Mesenchymal stem cell (in vitro differentiated cells and primary cell): ENCODE results near the gene GATB.

Experiments used
- DNase-seq: peaks from one replicate; pipeline ENCODE4 v3.0.0-alpha.2; 2013
- H2AFZ ChIP-seq: one replicate; pipeline ENCODE4 v1.6.1; 2013; ENCODE audit warnings: low read depth, mild to moderate bottlenecking, control low read depth, inconsistent platforms, low read length, moderate library complexity
- H2AK5ac ChIP-seq: 2 replicates; pipeline ENCODE4 v1.6.1; 2013; ENCODE audit warnings: low read length, moderate library complexity, mild to moderate bottlenecking, inconsistent platforms; ENCODE audit not compliant: severe bottlenecking
- H2BK120ac ChIP-seq: one replicate; pipeline ENCODE4 v1.6.1; 2013; ENCODE audit warnings: low read depth, mild to moderate bottlenecking, inconsistent platforms, low read length, moderate library complexity
- H2BK12ac ChIP-seq, 2 experiments: one replicate each; pipeline ENCODE4 v1.6.1; 2013; ENCODE audit warnings: inconsistent platforms in 2 of 2, low read length in 2 of 2, mild to moderate bottlenecking in 2 of 2, moderate library complexity in 2 of 2, control low read depth in 1 of 2
- H2BK15ac ChIP-seq: one replicate; pipeline ENCODE4 v1.6.1; 2013; ENCODE audit warnings: mild to moderate bottlenecking, low read depth, inconsistent platforms; ENCODE audit not compliant: poor library complexity, severe bottlenecking
- H2BK5ac ChIP-seq: 2 replicates; pipeline ENCODE4 v1.6.1; 2013; ENCODE audit warnings: low read depth, mild to moderate bottlenecking, low read length, control low read depth, inconsistent platforms; ENCODE audit not compliant: poor library complexity, severe bottlenecking
- H3K14ac ChIP-seq, 2 experiments: one replicate each; pipeline ENCODE4 v1.6.1; 2013; ENCODE audit warnings: inconsistent platforms in 2 of 2, low read length in 2 of 2, control low read depth in 1 of 2, mild to moderate bottlenecking in 1 of 2, moderate library complexity in 1 of 2
- H3K18ac ChIP-seq, 2 experiments: one replicate each; pipeline ENCODE4 v1.6.1; 2013; ENCODE audit warnings: inconsistent platforms in 2 of 2, low read length in 2 of 2, control low read depth in 1 of 2, low read depth in 1 of 2, mild to moderate bottlenecking in 1 of 2
- H3K23ac ChIP-seq, 2 experiments: one replicate each; pipeline ENCODE4 v1.6.1; 2013; ENCODE audit warnings: inconsistent platforms in 2 of 2, low read length in 2 of 2, mild to moderate bottlenecking in 2 of 2, moderate library complexity in 2 of 2, control low read depth in 1 of 2
- H3K27ac ChIP-seq: 2 replicates; pipeline ENCODE4 v1.5.1; 2013; ENCODE audit warnings: mild to moderate bottlenecking, moderate library complexity, low read length, control low read depth, inconsistent platforms; ENCODE audit not compliant: poor library complexity, severe bottlenecking
- H3K27me3 ChIP-seq, 2 experiments: 2 replicates each; pipeline versions ENCODE4 v1.6.1 to v1.7.0; 2013; ENCODE audit warnings: low read length in 2 of 2, mild to moderate bottlenecking in 2 of 2, moderate library complexity in 2 of 2, control low read depth in 1 of 2, inconsistent platforms in 1 of 2; ENCODE audit not compliant: control insufficient read depth in 1 of 2, insufficient read depth in 1 of 2
- H3K36me3 ChIP-seq, 2 experiments: 2 replicates each; pipeline versions ENCODE4 v1.6.1 to v1.7.0; 2013; ENCODE audit warnings: low read length in 2 of 2, control low read depth in 1 of 2, inconsistent platforms in 1 of 2, low read depth in 1 of 2, mild to moderate bottlenecking in 1 of 2; ENCODE audit not compliant: insufficient read depth in 2 of 2, control insufficient read depth in 1 of 2
- H3K4ac ChIP-seq, 2 experiments: one replicate each; pipeline ENCODE4 v1.6.1; 2013; ENCODE audit warnings: inconsistent platforms in 2 of 2, low read length in 2 of 2, mild to moderate bottlenecking in 2 of 2, moderate library complexity in 2 of 2, control low read depth in 1 of 2, low read depth in 1 of 2
- H3K4me1 ChIP-seq: 2 replicates; pipeline ENCODE4 v1.6.1; 2013; ENCODE audit warnings: low read depth, low read length, control low read depth; ENCODE audit not compliant: control insufficient read depth, insufficient read depth
- H3K4me2 ChIP-seq: 2 replicates; pipeline ENCODE4 v1.6.1; 2013; ENCODE audit warnings: low read length, mild to moderate bottlenecking, inconsistent platforms; ENCODE audit not compliant: poor library complexity, severe bottlenecking
- H3K4me3 ChIP-seq, 2 experiments: 2 replicates each; pipeline versions ENCODE4 v1.5.1 to v1.7.0; 2013; ENCODE audit warnings: low read length in 2 of 2, mild to moderate bottlenecking in 2 of 2, control low read depth in 1 of 2, low read depth in 1 of 2; ENCODE audit not compliant: insufficient read depth in 1 of 2
- H3K79me1 ChIP-seq: replicated peaks from 2 replicates; pipeline ENCODE4 v1.6.1; 2013; ENCODE audit warnings: mild to moderate bottlenecking, control low read depth, low read length, inconsistent platforms; ENCODE audit not compliant: poor library complexity, severe bottlenecking
- H3K9ac ChIP-seq: 2 replicates; pipeline ENCODE4 v1.7.0; 2013; ENCODE audit warnings: mild to moderate bottlenecking, low read length, moderate library complexity
- H3K9me3 ChIP-seq: 2 replicates; pipeline ENCODE4 v1.7.0; 2013; ENCODE audit warnings: mild to moderate bottlenecking, low read length; ENCODE audit not compliant: control insufficient read depth
- H4K8ac ChIP-seq: one replicate; pipeline ENCODE4 v1.6.1; 2013; ENCODE audit warnings: inconsistent platforms, mild to moderate bottlenecking, low read length, moderate library complexity
- H4K91ac ChIP-seq: one replicate; pipeline ENCODE4 v1.6.1; 2013; ENCODE audit warnings: mild to moderate bottlenecking, low read length, inconsistent platforms
- WGBS: methylation state at CpG from one replicate; pipeline ENCODE4 v1.1.7; 2013; ENCODE audit warnings: mixed read lengths; 5-methylcytosine and 5-hydroxymethylcytosine counted together

The GATB gene

GRCh38 chr4:151652841-151653547, 107.8 kb downstream of the GATB start:
- no peak overlapping the region for H2BK120ac ChIP-seq
- WGBS: 100% methylated on average over 2 of the region's 3 CpGs
- no peak overlapping the region for H2AK5ac ChIP-seq
- no peak overlapping the region for H2BK15ac ChIP-seq
- H3K18ac ChIP-seq: no peak overlapping the region
- H3K36me3 ChIP-seq: peaks cover 0 to 18% of the 10 kb centered on the region in 2 experiments
- no peaks in the 10 kb centered on the region for H3K79me1 ChIP-seq
- DNase-seq: no peak
- peaks cover 1% of the 10 kb centered on the region for H3K4me1 ChIP-seq
- H2BK5ac ChIP-seq: no peak overlapping the region
- H3K27ac ChIP-seq: no peak overlapping the region
- no peak overlapping the region for H3K4me3 ChIP-seq
- no peaks in the 10 kb centered on the region for H3K9me3 ChIP-seq
- no peak overlapping the region for H4K91ac ChIP-seq
- H3K23ac ChIP-seq: no peak overlapping the region
- no peak overlapping the region for H2AFZ ChIP-seq
- no peak overlapping the region for H3K4ac ChIP-seq
- no peak overlapping the region for H3K4me2 ChIP-seq
- H2BK12ac ChIP-seq: no peak overlapping the region
- H3K9ac ChIP-seq: no peak overlapping the region
- H3K14ac ChIP-seq: no peak overlapping the region
- no peaks in the 10 kb centered on the region for H3K27me3 ChIP-seq
- H4K8ac ChIP-seq: no peak overlapping the region

GRCh38 chr4:151651496-151651895, 109.3 kb downstream of the GATB start:
- H3K36me3 ChIP-seq: peaks cover 0 to 11% of the 10 kb centered on the region in 2 experiments
- DNase-seq: no peak
- H3K79me1 ChIP-seq: no peaks in the 10 kb centered on the region
- no peak overlapping the region for H3K23ac ChIP-seq
- peaks cover 1% of the 10 kb centered on the region for H3K4me1 ChIP-seq
- H3K4me2 ChIP-seq: no peak overlapping the region
- H2BK15ac ChIP-seq: no peak overlapping the region
- H3K27me3 ChIP-seq: no peaks in the 10 kb centered on the region
- no peak overlapping the region for H2BK120ac ChIP-seq
- no peak overlapping the region for H2BK12ac ChIP-seq
- no peak overlapping the region for H4K91ac ChIP-seq
- H3K27ac ChIP-seq: no peak overlapping the region
- no peaks in the 10 kb centered on the region for H3K9me3 ChIP-seq
- H2BK5ac ChIP-seq: no peak overlapping the region
- no peak overlapping the region for H3K9ac ChIP-seq
- no peak overlapping the region for H4K8ac ChIP-seq
- no peak overlapping the region for H3K4ac ChIP-seq
- WGBS: 70% methylated on average over 1 of the region's 1 CpG
- no peak overlapping the region for H2AK5ac ChIP-seq
- no peak overlapping the region for H3K4me3 ChIP-seq
- H3K14ac ChIP-seq: no peak overlapping the region
- H3K18ac ChIP-seq: no peak overlapping the region
- H2AFZ ChIP-seq: no peak overlapping the region

GRCh38 chr4:151649479-151649878, 111.3 kb downstream of the GATB start:
- Histone ChIP-seq H3K9ac (no peak overlapping the region), H2AK5ac (no peak overlapping the region), H3K4ac (no peak overlapping the region), H3K4me3 (no peak overlapping the region), H3K4me2 (no peak overlapping the region), H3K79me1 (no peaks in the 10 kb centered on the region), H3K27ac (no peak overlapping the region), H3K36me3 (peaks cover 0 to 14% of the 10 kb centered on the region in 2 experiments), H2BK5ac (no peak overlapping the region), H4K91ac (peak overlapping the region; percentile 45), H2BK12ac (no peak overlapping the region), H3K14ac (no peak overlapping the region), H4K8ac (no peak overlapping the region), H3K27me3 (no peaks in the 10 kb centered on the region), H3K23ac (no peak overlapping the region), H2BK120ac (no peak overlapping the region), H2AFZ (no peak overlapping the region), H3K4me1 (peaks cover 3% of the 10 kb centered on the region), H3K18ac (no peak overlapping the region), H3K9me3 (no peaks in the 10 kb centered on the region), H2BK15ac (no peak overlapping the region)
- DNase-seq: no peak
- WGBS: 90% methylated on average over 13 of the region's 13 CpGs

GRCh38 chr4:151646322-151646721, 114.5 kb downstream of the GATB start:
- Histone ChIP-seq H3K18ac (no peak overlapping the region), H4K91ac (no peak overlapping the region), H4K8ac (no peak overlapping the region), H3K79me1 (no peaks in the 10 kb centered on the region), H2BK12ac (no peak overlapping the region), H3K36me3 (peaks cover 0 to 15% of the 10 kb centered on the region in 2 experiments), H3K4me3 (no peak overlapping the region), H3K4ac (no peak overlapping the region), H3K14ac (no peak overlapping the region), H3K9ac (no peak overlapping the region), H3K27ac (no peak overlapping the region), H2AFZ (no peak overlapping the region), H2BK15ac (no peak overlapping the region), H3K9me3 (no peaks in the 10 kb centered on the region), H3K27me3 (no peaks in the 10 kb centered on the region), H3K23ac (no peak overlapping the region), H2AK5ac (no peak overlapping the region), H2BK120ac (no peak overlapping the region), H3K4me1 (peaks cover 3% of the 10 kb centered on the region), H2BK5ac (no peak overlapping the region), H3K4me2 (no peak overlapping the region)
- no peak for DNase-seq
- WGBS: 80% methylated on average over 5 of the region's 5 CpGs
